Measurements from ENCODE around the gene ANKRD62.
A peak's percentile ranks its signal among the peaks of the same experiment; 100 is the strongest.
"Not testable (repeated sequence)": the region's sequence is repeated elsewhere in the genome, so short reads cannot be mapped to it uniquely, and the experiment has no call there.

Gene ANKRD62

GRCh38 chr18:12077994-12078393 is 15.6 kb upstream of the ANKRD62 start:
- H3K27ac Mint-ChIP-seq; H3K4me1 Mint-ChIP-seq (ENCODE audit: low read depth); H3K4me3 Mint-ChIP-seq; H3K9me3 Mint-ChIP-seq; H3K36me3 Mint-ChIP-seq (ENCODE audit: low read depth): not testable (repeated sequence)
- H3K27me3 Mint-ChIP-seq (ENCODE audit: low read depth): peaks cover 43% of the 10 kb centered on the region

- Mint-ChIP-seq H3K27ac (no peak overlapping the region), H3K9me3 (no peaks in the 10 kb centered on the region), H3K27me3 (ENCODE audit: low read depth) (peaks cover 49% of the 10 kb centered on the region), H3K4me1 (ENCODE audit: low read depth) (no peaks in the 10 kb centered on the region), H3K4me3 (no peak overlapping the region), H3K36me3 (ENCODE audit: low read depth) (no peaks in the 10 kb centered on the region)
These were observed 14.0 kb upstream of the ANKRD62 start for GRCh38 chr18:12079491-12080237.

- Mint-ChIP-seq H3K27me3 (ENCODE audit: low read depth) (peaks cover 14% of the 10 kb centered on the region), H3K9me3 (no peaks in the 10 kb centered on the region), H3K27ac (no peak overlapping the region), H3K4me3 (no peak overlapping the region), H3K36me3 (ENCODE audit: low read depth) (no peaks in the 10 kb centered on the region), H3K4me1 (ENCODE audit: low read depth) (no peaks in the 10 kb centered on the region)
These were observed 8.5 kb upstream of the ANKRD62 start for GRCh38 chr18:12085136-12085535.

- H3K4me1 Mint-ChIP-seq (ENCODE audit: low read depth): no peaks in the 10 kb centered on the region
- H3K36me3 Mint-ChIP-seq (ENCODE audit: low read depth): no peaks in the 10 kb centered on the region
- no peaks in the 10 kb centered on the region for H3K9me3 Mint-ChIP-seq
- no peak overlapping the region for H3K27ac Mint-ChIP-seq
- H3K27me3 Mint-ChIP-seq (ENCODE audit: low read depth): peaks cover 14% of the 10 kb centered on the region
- no peak overlapping the region for H3K4me3 Mint-ChIP-seq
These were observed 7.9 kb upstream of the ANKRD62 start for GRCh38 chr18:12085786-12086185.

- Mint-ChIP-seq H3K4me3 (no peak overlapping the region), H3K27me3 (ENCODE audit: low read depth) (peaks cover 14% of the 10 kb centered on the region), H3K27ac (no peak overlapping the region), H3K4me1 (ENCODE audit: low read depth) (no peaks in the 10 kb centered on the region), H3K36me3 (ENCODE audit: low read depth) (no peaks in the 10 kb centered on the region), H3K9me3 (no peaks in the 10 kb centered on the region)
These were observed 7.4 kb upstream of the ANKRD62 start for GRCh38 chr18:12086249-12086648.

GRCh38 chr18:12086677-12087470 is 6.8 kb upstream of the ANKRD62 start:
- Mint-ChIP-seq H3K9me3 (no peaks in the 10 kb centered on the region), H3K27ac (no peak overlapping the region), H3K27me3 (ENCODE audit: low read depth) (peaks cover 14% of the 10 kb centered on the region)

GRCh38 chr18:12087471-12088025 is 6.1 kb upstream of the ANKRD62 start:
- Mint-ChIP-seq H3K27ac (no peak overlapping the region), H3K36me3 (ENCODE audit: low read depth) (no peaks in the 10 kb centered on the region), H3K27me3 (ENCODE audit: low read depth) (peaks cover 9% of the 10 kb centered on the region), H3K4me3 (no peak overlapping the region), H3K4me1 (ENCODE audit: low read depth) (no peaks in the 10 kb centered on the region), H3K9me3 (no peaks in the 10 kb centered on the region)

More at GRCh38 chr18:12086677-12087470, 6.8 kb upstream of the ANKRD62 start:
- Mint-ChIP-seq H3K4me3 (no peak overlapping the region), H3K4me1 (ENCODE audit: low read depth) (no peaks in the 10 kb centered on the region), H3K36me3 (ENCODE audit: low read depth) (no peaks in the 10 kb centered on the region)

GRCh38 chr18:12088096-12088495 is 5.5 kb upstream of the ANKRD62 start:
- Mint-ChIP-seq H3K36me3 (ENCODE audit: low read depth) (no peaks in the 10 kb centered on the region), H3K27ac (no peak overlapping the region), H3K4me3 (no peak overlapping the region), H3K4me1 (ENCODE audit: low read depth) (no peaks in the 10 kb centered on the region), H3K27me3 (ENCODE audit: low read depth) (peaks cover 9% of the 10 kb centered on the region), H3K9me3 (no peaks in the 10 kb centered on the region)

- H3K27me3 Mint-ChIP-seq (ENCODE audit: low read depth): peaks cover 5% of the 10 kb centered on the region
- no peak overlapping the region for H3K4me3 Mint-ChIP-seq
- no peak overlapping the region for H3K27ac Mint-ChIP-seq
- H3K4me1 Mint-ChIP-seq (ENCODE audit: low read depth): peaks cover 2% of the 10 kb centered on the region
- no peaks in the 10 kb centered on the region for H3K36me3 Mint-ChIP-seq (ENCODE audit: low read depth)
- no peaks in the 10 kb centered on the region for H3K9me3 Mint-ChIP-seq
These were observed 4.8 kb upstream of the ANKRD62 start for GRCh38 chr18:12088731-12089375.

- Mint-ChIP-seq H3K4me1 (ENCODE audit: low read depth) (peaks cover 4% of the 10 kb centered on the region), H3K9me3 (no peaks in the 10 kb centered on the region)
These were observed 2.0 kb upstream of the ANKRD62 start for GRCh38 chr18:12091538-12092141.

GRCh38 chr18:12092398-12093229 is 1.0 kb upstream of the ANKRD62 start:
- Mint-ChIP-seq H3K4me1 (ENCODE audit: low read depth) (peaks cover 4% of the 10 kb centered on the region), H3K4me3 (no peak overlapping the region), H3K27ac (no peak overlapping the region), H3K9me3 (no peaks in the 10 kb centered on the region), H3K27me3 (ENCODE audit: low read depth) (no peaks in the 10 kb centered on the region), H3K36me3 (ENCODE audit: low read depth) (no peaks in the 10 kb centered on the region)

More at GRCh38 chr18:12091538-12092141, 2.0 kb upstream of the ANKRD62 start:
- H3K27me3 Mint-ChIP-seq (ENCODE audit: low read depth): no peaks in the 10 kb centered on the region
- H3K36me3 Mint-ChIP-seq (ENCODE audit: low read depth): no peaks in the 10 kb centered on the region
- no peak overlapping the region for H3K4me3 Mint-ChIP-seq
- no peak overlapping the region for H3K27ac Mint-ChIP-seq

GRCh38 chr18:12098374-12098773 is 4.7 kb downstream of the ANKRD62 start:
- Mint-ChIP-seq H3K27ac (peak overlapping the region; percentile 5), H3K4me1 (ENCODE audit: low read depth) (peaks cover 12% of the 10 kb centered on the region), H3K36me3 (ENCODE audit: low read depth) (no peaks in the 10 kb centered on the region), H3K27me3 (ENCODE audit: low read depth) (peaks cover 12% of the 10 kb centered on the region), H3K4me3 (no peak overlapping the region), H3K9me3 (no peaks in the 10 kb centered on the region)

- Mint-ChIP-seq H3K27ac (no peak overlapping the region), H3K4me1 (ENCODE audit: low read depth) (peaks cover 8% of the 10 kb centered on the region), H3K27me3 (ENCODE audit: low read depth) (peaks cover 13% of the 10 kb centered on the region), H3K4me3 (no peak overlapping the region), H3K9me3 (no peaks in the 10 kb centered on the region), H3K36me3 (ENCODE audit: low read depth) (no peaks in the 10 kb centered on the region)
These were observed 5.5 kb downstream of the ANKRD62 start for GRCh38 chr18:12099160-12099559.
